ENCODE measurements around the gene SCNN1A.

The SCNN1A gene

GRCh38 chr12:6330999-6331714, 44.2 kb downstream of the SCNN1A start:
- no peak for DNase-seq

DNA sequence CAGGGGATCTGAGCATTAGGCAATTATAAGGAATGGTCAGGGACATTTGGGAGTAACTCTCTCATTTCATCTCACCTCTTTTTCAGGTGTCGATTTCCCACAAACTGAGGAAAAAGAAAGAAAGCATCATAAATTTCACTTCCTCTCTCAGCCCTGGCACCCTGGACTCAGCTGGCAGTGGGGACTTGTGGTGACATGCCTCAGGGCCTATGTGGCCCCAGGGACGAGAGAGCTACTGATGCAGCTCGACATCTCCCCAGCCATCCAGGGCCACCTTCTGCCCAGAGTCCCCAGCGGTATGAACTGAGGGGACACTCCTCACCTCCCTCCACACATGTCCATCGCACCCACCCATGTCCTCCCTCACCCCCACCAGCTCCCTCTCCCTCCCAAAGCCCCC, 45.2 kb downstream of the SCNN1A start:
- no peak for DNase-seq

- no peak for DNase-seq
These were observed 45.7 kb downstream of the SCNN1A start for GRCh38 chr12:6329703-6330064.

DNA sequence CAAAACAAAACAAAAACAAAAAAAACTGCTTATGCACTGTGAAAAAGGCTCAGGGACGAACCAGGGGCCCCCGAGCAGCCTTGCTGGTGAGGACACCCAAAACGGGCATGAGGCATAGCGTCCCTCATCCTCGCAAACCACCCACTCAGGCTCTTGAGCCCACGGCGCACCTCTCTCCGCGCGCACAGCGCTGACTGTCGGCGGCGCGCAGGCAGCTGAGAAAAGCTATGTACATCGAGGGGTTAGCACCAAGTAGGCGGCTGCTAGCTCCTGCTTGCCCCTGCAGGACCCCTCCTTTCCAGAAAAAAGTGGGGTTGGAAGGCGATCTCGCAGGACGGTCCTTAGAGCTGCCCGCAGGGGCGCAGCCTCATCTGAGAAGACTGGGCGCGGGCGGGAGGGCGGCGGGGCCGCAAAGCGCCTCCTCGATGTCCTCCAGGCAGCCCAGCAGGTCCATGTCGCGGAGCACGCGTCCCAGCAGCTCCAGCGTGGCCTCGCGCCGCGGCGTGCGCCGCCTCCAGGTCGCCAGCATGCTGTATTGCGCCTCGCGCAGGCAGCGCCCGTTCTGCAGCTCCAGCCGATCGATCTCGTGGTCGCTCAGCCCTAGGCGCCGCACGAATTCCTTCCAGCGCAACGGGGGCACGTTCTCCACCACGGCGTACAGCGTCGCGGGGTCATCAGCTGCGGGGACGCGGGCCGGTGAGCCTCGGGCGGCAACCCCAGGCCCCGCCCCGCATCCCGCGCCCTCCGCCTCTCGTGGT, 46.2 kb downstream of the SCNN1A start:
- DNase-seq: no peak

GRCh38 chr12:6328045-6328779, 47.2 kb downstream of the SCNN1A start:
- DNase-seq: no peak

DNA sequence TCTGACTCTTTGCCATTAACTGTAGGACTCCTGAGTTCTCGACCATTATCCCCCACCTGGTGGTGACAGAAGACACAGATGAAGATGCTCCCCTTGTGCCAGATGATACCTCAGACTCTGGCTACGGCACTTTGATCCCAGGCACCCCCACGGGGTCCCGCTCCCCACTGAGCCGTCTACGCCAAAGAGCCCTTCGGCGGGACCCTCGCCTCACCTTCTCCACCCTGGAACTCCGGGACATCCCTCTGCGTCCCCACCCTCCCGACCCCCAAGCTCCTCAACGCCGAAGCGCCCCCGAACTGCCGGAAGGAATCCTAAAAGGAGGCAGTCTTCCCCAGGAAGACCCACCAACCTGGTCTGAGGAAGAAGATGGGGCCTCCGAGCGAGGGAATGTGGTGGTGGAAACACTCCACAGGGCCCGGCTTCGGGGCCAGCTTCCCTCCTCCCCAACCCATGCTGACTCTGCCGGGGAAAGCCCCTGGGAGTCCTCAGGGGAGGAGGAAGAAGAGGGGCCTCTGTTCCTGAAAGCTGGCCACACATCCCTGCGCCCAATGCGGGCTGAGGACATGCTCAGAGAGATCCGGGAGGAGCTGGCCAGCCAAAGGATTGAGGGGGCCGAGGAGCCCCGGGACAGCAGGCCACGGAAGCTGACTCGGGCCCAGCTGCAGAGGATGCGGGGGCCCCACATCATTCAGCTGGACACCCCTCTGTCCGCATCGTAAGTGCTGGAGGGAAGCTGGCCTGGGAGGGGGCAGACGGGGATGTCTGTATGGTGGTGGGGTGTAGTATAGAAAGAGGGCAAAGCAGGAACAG, 47.9 kb downstream of the SCNN1A start:
- no peak for DNase-seq

GRCh38 chr12:6326316-6327228, 48.8 kb downstream of the SCNN1A start:
- no peak for DNase-seq

DNA sequence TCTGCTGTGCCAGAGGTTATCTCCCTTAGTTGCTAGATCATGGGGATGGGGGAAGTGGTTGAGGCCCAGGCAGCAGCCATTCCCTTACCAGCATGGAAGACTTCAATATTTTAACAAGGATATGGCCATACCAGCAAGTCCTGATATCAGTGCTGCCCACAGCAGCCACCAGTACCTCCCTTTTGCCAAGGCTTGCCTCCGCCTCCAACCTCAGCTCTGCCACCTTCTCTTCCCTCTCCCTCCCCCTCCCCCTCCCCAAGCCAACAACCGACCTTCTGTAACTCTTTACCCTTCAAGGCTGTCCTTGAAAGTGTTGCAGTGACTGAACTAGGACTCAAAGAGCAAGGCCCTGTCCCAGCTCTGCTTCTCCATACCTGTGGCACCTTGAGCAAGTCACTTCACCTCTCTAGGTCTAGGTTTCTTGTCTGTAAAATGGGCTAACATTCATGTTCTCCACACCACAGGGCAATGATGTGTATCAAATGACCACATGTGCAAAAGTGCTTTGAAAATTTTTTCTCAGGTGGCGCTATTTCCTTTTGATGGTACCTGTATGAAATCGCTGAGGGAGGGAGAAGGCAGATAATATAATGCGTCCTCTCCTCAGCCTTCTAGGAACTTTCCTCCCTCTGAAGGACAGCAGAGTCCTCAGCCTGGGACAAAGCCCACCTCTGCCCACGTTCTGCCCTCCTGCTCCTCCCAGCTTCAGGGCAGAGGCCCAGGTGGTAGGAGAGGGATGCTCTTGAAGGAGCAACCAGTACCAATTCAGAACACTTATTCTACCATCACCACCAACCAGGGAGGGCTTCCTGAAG, 50.2 kb downstream of the SCNN1A start:
- DNase-seq: no peak

GRCh38 chr12:6323995-6324711, 51.2 kb downstream of the SCNN1A start:
- DNase-seq: no peak

DNA sequence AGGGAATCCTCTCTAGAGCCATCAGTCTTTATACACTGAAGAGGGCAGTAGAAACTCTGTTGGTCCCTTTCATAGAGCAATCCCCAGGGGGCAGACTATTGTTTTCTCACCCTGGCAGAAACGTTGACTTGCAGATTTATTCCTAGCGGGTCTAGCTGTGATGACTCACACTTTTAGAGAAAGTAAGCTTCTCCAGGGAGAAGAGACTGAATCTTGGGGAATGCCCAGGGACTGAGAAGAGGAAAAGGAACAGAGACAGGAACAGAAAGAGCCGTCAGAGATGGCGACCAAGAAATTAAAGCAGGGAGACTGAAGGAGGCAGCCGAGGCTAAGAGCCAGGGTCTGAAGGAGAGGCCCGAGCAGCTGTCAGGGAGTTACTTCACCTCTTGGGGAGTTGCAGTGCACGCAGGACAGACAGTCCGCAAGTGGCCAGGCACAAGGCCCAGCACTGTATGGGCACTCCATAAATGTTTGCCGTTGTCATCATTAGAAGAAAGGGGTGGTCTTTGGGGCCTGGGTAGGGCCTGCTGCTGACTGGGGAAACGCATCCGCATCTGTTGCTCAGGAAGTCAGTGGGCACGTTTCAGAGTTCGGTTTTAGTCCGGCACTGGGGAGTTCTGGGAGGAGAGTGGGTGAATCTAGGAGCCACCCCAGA, 51.9 kb downstream of the SCNN1A start:
- no peak for DNase-seq

- no peak for DNase-seq
These were observed 52.4 kb downstream of the SCNN1A start for GRCh38 chr12:6322969-6323339.

- no peak for DNase-seq
These were observed 53.0 kb downstream of the SCNN1A start for GRCh38 chr12:6322352-6322751.

DNA sequence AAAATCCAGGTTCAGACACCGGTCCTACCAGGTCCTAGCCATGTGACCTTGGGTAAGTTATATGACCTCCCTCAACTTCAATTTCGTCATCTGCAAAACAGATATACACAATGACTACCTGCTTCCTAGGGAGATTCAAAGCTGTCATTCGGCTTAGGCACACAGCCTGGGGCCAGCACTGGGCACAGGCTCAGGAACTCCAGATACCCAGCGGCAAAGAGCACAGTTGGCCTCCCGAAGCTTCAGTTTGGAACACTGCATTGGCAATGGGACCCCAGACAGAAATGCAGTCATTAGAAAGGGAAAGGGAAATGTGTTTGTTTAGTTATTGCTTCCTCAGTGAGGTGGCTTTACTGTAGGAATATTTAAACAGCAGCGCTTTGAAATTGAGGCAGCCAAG, 53.5 kb downstream of the SCNN1A start:
- DNase-seq: no peak

GRCh38 chr12:6319446-6319845, 55.9 kb downstream of the SCNN1A start:
- DNase-seq: no peak

DNA sequence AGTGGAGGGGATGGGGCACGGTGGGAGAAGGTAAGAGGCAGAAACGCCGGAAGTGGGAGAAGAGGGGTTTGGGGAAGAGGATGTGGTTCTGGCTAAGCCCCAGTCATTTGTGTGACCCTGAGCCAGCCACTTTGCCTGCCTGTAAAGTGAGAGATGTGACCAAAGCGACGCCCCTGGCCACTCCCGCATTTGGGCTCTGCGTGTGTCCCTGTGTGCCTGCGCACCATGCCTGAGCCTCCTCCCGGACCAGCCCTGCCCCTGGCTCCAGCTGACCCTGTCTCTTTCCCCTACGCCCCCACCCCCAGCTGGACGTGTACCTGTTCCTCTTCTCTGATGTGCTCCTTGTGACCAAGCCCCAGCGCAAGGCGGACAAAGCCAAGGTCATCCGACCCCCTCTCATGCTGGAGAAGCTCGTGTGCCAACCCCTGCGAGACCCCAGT, 56.9 kb downstream of the SCNN1A start:
- DNase-seq: no peak

DNA sequence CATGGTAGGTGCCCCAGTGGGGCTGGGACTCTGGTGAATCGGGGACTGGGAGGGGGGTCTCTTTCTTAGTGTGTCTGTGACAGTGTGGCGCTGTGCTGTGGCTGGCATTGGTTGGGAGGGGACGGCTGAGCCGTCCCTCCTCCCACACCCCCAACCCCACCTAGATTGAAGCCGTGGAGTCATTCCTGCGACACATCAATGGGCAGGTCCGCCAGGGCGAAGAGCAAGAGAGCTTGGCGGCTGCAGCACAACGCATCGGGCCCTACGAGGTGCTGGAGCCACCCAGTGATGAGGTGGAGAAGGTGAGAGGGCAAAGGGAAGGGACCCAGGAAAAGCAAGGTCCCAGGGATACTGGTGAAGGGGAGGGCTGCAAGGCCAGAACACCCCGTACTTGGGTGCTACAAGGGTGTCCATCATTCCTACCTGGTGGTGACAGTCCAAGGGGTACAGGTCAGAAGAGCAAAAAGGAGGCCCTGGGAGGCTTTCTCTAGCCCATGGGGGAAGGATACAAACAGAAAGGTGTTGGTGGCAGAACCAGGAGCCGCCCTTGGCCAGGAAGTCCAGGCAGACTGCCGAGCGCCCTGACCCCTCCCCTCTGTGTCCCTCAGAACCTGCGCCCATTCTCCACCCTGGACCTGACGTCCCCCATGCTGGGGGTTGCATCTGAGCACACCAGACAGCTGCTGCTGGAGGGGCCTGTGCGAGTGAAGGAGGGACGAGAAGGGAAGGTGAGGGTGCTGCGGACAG, 57.5 kb downstream of the SCNN1A start:
- DNase-seq: no peak

GRCh38 chr12:6316921-6317692, 58.3 kb downstream of the SCNN1A start:
- no peak for DNase-seq
